GM12873 (cell line): ENCODE results near the gene EXOC4.

ENCODE experiments used
- TF ChIP-seq, protein P1 (sequence below): IDR thresholded peaks from 2 replicates; pipeline ENCODE4 v1.5.1; 2012; ENCODE audit warnings: low read depth, mild to moderate bottlenecking, moderate library complexity, low read length, control low read depth; ENCODE audit not compliant: insufficient read depth; ENCODE audit errors: missing control alignments

EXOC4 gene

GRCh38 chr7:133959505-133959904, 706.6 kb downstream of the EXOC4 start:
- TF ChIP-seq, protein P1, sequence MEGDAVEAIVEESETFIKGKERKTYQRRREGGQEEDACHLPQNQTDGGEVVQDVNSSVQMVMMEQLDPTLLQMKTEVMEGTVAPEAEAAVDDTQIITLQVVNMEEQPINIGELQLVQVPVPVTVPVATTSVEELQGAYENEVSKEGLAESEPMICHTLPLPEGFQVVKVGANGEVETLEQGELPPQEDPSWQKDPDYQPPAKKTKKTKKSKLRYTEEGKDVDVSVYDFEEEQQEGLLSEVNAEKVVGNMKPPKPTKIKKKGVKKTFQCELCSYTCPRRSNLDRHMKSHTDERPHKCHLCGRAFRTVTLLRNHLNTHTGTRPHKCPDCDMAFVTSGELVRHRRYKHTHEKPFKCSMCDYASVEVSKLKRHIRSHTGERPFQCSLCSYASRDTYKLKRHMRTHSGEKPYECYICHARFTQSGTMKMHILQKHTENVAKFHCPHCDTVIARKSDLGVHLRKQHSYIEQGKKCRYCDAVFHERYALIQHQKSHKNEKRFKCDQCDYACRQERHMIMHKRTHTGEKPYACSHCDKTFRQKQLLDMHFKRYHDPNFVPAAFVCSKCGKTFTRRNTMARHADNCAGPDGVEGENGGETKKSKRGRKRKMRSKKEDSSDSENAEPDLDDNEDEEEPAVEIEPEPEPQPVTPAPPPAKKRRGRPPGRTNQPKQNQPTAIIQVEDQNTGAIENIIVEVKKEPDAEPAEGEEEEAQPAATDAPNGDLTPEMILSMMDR: no peak

DNA sequence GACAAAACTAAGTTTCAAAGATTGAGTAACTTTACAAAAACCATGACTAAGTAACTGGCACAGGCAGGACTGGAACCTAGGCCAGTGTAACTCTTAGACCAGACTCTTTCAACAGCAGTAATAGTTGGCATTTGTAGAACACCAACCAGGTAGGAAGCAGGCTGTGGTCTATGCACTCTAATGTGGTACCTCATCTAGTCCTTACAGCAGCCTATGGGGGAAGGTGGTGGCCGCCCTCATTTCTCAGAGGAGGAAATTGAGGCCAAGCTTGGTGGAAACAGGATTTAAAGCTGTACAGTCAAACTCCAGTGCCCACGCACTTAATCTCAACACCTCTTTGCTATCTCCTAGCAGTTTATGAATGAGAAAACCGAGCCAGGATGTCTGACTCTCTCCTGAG, 708.8 kb downstream of the EXOC4 start:
- TF ChIP-seq, protein P1: no peak

DNA sequence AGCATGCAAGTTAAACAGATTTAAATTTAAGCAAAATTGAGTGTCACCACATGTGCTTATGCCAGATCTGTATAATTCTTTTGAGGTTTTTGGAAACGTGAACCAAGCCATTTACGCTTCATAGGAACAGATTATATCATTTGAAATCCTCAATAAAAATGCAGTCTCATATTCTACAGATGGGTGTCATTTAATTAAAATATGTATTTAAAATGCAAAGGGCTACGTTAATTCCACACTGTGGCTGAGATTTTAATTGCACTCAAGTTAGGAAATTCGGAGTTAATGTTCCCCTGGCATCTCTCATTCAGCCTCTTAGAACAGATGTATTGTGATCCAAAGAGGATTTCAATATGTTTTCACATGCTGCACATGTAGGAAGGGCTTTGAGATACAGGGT, 709.8 kb downstream of the EXOC4 start:
- TF ChIP-seq, protein P1: no peak

DNA sequence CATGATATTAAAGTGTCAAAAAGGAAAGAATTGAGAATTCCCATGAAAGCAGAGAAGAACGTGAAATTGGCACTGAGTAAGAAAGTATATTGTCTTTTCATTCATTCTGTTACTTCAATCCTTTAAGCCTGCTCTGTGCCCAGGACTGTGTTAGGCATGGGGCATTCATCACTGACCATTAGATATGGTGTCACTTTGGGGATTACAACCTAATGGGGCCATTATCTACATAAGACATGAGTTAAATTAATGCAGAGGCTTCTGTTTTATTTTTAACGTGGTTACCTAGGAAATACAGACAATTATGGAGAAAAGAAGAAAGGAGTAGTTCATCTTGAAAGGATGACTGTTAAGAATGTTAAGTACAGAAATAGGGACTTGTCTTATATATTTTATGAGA, 710.8 kb downstream of the EXOC4 start:
- TF ChIP-seq, protein P1: no peak

DNA sequence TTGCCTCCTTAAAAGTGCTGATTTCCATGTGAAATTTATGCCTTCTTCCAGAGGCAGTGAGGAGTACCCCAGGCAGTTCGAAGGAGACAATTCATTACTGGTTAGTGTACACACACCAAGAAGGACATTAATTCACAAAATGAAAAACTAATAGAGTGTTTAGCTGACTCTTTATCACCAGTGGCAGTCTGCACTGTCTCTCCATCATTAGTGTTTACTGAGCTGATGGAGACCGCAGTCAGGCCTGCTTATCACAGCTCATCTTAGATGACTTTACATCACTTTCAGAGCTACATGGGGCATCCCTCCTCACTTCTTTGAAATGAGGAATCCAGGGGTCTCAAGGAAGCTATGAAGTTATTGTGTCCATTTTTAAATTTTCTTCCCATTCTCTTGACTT, 718.7 kb downstream of the EXOC4 start:
- TF ChIP-seq, protein P1: no peak

GRCh38 chr7:133973710-133974109, 720.8 kb downstream of the EXOC4 start:
- TF ChIP-seq, protein P1: no peak

DNA sequence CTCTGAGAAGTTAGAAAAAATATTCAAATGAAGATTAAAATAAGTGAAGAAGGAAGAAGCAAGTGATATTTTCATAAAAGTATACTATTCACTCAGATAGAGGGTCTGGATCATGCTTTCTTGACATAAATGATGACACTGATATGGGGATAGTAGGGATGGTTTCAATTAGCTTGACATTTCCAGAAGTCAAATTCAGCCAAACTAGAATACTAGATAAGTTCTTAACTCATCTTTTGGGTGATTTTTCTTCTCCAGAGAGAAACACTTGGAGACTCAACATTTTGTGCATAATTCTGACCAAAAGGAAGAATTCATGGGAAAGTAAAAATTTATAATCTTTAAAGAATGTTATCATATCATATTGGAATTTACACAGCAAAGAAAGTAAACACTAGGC, 722.3 kb downstream of the EXOC4 start:
- TF ChIP-seq, protein P1: no peak
